Vagina (tissue), 2 donors: Measurements from ENCODE around the gene MOV10L1.

ENCODE experiments used
- POLR2A ChIP-seq, 2 donors: fragments of 450-650 bp; IDR thresholded peaks; one replicate each; pipeline ENCODE4 v1.6.1; 2017; ENCODE audit warnings: antibody characterized with exemption in 2 of 2, mild to moderate bottlenecking in 2 of 2, moderate library complexity in 2 of 2
- TF ChIP-seq, protein P1 (sequence below), 3 experiments: fragments of 450-650 bp in 2 of 3; fragments of 200-600 bp in 1 of 3; sonication (generic) in 1 of 3; IDR thresholded peaks; one replicate each; pipeline ENCODE4 v1.5.1; 2017 to 2019; ENCODE audit warnings: antibody characterized with exemption in 3 of 3, mild to moderate bottlenecking in 2 of 3, moderate library complexity in 2 of 3

DNA sequence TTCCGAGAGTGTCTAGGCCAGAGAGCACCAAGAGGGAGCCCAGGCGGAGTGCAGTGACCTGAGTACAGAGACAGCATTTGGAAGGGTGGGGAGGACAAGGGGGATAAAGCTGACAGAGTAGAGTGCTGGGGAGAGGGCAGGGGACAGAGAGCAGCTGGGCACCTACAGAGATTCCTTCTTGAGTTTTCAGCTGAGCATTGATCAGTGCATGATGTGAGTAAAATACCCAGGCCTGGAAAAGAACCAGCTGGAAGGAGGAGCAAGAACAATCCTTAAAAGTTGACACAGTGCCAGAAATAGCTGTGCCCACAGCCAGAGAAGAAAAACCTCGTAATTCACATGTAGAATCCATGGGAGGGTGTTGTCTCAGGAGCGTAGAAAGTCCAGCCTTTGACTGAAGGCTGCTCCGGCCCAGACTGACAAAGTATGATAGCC, 46.8 kb downstream of the MOV10L1 start:
- TF ChIP-seq, protein P1, sequence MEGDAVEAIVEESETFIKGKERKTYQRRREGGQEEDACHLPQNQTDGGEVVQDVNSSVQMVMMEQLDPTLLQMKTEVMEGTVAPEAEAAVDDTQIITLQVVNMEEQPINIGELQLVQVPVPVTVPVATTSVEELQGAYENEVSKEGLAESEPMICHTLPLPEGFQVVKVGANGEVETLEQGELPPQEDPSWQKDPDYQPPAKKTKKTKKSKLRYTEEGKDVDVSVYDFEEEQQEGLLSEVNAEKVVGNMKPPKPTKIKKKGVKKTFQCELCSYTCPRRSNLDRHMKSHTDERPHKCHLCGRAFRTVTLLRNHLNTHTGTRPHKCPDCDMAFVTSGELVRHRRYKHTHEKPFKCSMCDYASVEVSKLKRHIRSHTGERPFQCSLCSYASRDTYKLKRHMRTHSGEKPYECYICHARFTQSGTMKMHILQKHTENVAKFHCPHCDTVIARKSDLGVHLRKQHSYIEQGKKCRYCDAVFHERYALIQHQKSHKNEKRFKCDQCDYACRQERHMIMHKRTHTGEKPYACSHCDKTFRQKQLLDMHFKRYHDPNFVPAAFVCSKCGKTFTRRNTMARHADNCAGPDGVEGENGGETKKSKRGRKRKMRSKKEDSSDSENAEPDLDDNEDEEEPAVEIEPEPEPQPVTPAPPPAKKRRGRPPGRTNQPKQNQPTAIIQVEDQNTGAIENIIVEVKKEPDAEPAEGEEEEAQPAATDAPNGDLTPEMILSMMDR (IDR thresholded peaks at IDR 0.05): no peak
- no peak for TF ChIP-seq POLR2A (IDR thresholded peaks at IDR 0.05)
